ENCODE results near the gene GABBR2. TPM values are rescaled to one million over a fixed set of nuclear protein-coding genes. Genes with fewer than 3 reads are reported as not detected.

The GABBR2 gene
- total and polyA plus RNA-seq, 2 experiments from 2014 or later = 0.89 to 1.3 TPM

DNA sequence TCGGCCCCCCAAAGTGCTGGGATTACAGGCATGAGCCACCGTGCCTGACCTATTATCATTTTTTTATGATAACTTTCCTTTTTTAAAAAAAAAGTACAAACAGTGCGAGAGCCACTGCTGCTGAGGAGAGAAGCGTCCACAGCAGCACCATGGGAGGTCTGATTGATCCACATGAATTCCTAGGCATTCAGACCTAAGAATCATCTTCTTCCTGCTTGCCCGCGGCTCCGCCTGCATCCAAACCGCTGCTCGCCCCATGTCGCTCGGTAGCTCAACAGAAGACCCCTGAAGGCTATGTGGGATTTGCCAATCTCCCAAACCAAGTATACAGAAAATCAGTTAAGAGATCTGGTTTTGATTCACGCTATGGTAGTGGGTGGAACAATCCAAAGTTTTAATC is 102.0 kb downstream of the GABBR2 start:
- Histone ChIP-seq H3K79me2 (replicated peaks; ENCODE audit: insufficient read depth) (no peaks in the 10 kb centered on the region), H2AFZ (no peak overlapping the region), H4K20me1 (replicated peaks; ENCODE audit: insufficient read depth) (no peaks in the 10 kb centered on the region), H3K36me3 (ENCODE audit: insufficient read depth) (no peaks in the 10 kb centered on the region), H3K4me1 (ENCODE audit: insufficient read depth) (no peaks in the 10 kb centered on the region), H3K27ac (ENCODE audit: low read depth) (no peak overlapping the region), H3K4me3 (no peak overlapping the region), H3K4me2 (no peak overlapping the region), H3K9me2 (ENCODE audit: insufficient read depth) (peaks cover 6% of the 10 kb centered on the region; the same call in 1 of the 2 replicates), H3K27me3 (ENCODE audit: insufficient read depth) (no peaks in the 10 kb centered on the region), H3F3A (replicated peaks; ENCODE audit: low read depth) (no peaks in the 10 kb centered on the region)
- Mint-ChIP-seq H3K27me3 (ENCODE audit: insufficient read depth, low read depth, poor library complexity) (peaks cover 5% of the 10 kb centered on the region), H3K27ac (no peak overlapping the region), H3K4me3 (no peak overlapping the region), H3K36me3 (ENCODE audit: low read depth) (no peaks in the 10 kb centered on the region), H3K9me3 (no peaks in the 10 kb centered on the region), H3K4me1 (peaks cover 9% of the 10 kb centered on the region; the same call in 2 of the 3 replicates)
- DNase-seq (ENCODE audit: low spot score) (no peak), ATAC-seq (no peak)
- TF ChIP-seq STAT1 (IDR thresholded peaks at IDR 0.05; ENCODE audit: unreplicated experiment) = no peak
- TF ChIP-seq EZH2 (IDR thresholded peaks at IDR 0.05; ENCODE audit: low read depth, unreplicated experiment) = no peak
- no peak for TF ChIP-seq ZNF114 (CRISPR knock-in tag; IDR thresholded peaks at IDR 0.05)
- TF ChIP-seq, protein P1, sequence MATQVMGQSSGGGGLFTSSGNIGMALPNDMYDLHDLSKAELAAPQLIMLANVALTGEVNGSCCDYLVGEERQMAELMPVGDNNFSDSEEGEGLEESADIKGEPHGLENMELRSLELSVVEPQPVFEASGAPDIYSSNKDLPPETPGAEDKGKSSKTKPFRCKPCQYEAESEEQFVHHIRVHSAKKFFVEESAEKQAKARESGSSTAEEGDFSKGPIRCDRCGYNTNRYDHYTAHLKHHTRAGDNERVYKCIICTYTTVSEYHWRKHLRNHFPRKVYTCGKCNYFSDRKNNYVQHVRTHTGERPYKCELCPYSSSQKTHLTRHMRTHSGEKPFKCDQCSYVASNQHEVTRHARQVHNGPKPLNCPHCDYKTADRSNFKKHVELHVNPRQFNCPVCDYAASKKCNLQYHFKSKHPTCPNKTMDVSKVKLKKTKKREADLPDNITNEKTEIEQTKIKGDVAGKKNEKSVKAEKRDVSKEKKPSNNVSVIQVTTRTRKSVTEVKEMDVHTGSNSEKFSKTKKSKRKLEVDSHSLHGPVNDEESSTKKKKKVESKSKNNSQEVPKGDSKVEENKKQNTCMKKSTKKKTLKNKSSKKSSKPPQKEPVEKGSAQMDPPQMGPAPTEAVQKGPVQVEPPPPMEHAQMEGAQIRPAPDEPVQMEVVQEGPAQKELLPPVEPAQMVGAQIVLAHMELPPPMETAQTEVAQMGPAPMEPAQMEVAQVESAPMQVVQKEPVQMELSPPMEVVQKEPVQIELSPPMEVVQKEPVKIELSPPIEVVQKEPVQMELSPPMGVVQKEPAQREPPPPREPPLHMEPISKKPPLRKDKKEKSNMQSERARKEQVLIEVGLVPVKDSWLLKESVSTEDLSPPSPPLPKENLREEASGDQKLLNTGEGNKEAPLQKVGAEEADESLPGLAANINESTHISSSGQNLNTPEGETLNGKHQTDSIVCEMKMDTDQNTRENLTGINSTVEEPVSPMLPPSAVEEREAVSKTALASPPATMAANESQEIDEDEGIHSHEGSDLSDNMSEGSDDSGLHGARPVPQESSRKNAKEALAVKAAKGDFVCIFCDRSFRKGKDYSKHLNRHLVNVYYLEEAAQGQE (IDR thresholded peaks at IDR 0.05; ENCODE audit: unreplicated experiment) = no peak
- TF ChIP-seq EZH2phosphoT487 (IDR thresholded peaks at IDR 0.05; ENCODE audit: unreplicated experiment) = no peak
- no peak for TF ChIP-seq POLR2AphosphoS5 (IDR thresholded peaks at IDR 0.05; ENCODE audit: low read depth)
- TF ChIP-seq, protein P2, sequence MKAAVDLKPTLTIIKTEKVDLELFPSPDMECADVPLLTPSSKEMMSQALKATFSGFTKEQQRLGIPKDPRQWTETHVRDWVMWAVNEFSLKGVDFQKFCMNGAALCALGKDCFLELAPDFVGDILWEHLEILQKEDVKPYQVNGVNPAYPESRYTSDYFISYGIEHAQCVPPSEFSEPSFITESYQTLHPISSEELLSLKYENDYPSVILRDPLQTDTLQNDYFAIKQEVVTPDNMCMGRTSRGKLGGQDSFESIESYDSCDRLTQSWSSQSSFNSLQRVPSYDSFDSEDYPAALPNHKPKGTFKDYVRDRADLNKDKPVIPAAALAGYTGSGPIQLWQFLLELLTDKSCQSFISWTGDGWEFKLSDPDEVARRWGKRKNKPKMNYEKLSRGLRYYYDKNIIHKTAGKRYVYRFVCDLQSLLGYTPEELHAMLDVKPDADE (IDR thresholded peaks at IDR 0.05) = no peak
- TF ChIP-seq ZNF331 (CRISPR knock-in tag; IDR thresholded peaks at IDR 0.05; ENCODE audit: low read depth) = no peak
- no peak for TF ChIP-seq NANOG (IDR thresholded peaks at IDR 0.05; ENCODE audit: borderline replicate concordance)
- TF ChIP-seq JUNB (IDR thresholded peaks at IDR 0.05; ENCODE audit: unreplicated experiment) = no peak
- TF ChIP-seq, protein P3, sequence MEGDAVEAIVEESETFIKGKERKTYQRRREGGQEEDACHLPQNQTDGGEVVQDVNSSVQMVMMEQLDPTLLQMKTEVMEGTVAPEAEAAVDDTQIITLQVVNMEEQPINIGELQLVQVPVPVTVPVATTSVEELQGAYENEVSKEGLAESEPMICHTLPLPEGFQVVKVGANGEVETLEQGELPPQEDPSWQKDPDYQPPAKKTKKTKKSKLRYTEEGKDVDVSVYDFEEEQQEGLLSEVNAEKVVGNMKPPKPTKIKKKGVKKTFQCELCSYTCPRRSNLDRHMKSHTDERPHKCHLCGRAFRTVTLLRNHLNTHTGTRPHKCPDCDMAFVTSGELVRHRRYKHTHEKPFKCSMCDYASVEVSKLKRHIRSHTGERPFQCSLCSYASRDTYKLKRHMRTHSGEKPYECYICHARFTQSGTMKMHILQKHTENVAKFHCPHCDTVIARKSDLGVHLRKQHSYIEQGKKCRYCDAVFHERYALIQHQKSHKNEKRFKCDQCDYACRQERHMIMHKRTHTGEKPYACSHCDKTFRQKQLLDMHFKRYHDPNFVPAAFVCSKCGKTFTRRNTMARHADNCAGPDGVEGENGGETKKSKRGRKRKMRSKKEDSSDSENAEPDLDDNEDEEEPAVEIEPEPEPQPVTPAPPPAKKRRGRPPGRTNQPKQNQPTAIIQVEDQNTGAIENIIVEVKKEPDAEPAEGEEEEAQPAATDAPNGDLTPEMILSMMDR (conservative IDR thresholded peaks at IDR 0.05; ENCODE audit: low read depth in 2 of 2) = no peak
- no peak for TF ChIP-seq CREB1 (CRISPR knock-in tag; IDR thresholded peaks at IDR 0.05; ENCODE audit: low read depth)
- TF ChIP-seq, protein P4, sequence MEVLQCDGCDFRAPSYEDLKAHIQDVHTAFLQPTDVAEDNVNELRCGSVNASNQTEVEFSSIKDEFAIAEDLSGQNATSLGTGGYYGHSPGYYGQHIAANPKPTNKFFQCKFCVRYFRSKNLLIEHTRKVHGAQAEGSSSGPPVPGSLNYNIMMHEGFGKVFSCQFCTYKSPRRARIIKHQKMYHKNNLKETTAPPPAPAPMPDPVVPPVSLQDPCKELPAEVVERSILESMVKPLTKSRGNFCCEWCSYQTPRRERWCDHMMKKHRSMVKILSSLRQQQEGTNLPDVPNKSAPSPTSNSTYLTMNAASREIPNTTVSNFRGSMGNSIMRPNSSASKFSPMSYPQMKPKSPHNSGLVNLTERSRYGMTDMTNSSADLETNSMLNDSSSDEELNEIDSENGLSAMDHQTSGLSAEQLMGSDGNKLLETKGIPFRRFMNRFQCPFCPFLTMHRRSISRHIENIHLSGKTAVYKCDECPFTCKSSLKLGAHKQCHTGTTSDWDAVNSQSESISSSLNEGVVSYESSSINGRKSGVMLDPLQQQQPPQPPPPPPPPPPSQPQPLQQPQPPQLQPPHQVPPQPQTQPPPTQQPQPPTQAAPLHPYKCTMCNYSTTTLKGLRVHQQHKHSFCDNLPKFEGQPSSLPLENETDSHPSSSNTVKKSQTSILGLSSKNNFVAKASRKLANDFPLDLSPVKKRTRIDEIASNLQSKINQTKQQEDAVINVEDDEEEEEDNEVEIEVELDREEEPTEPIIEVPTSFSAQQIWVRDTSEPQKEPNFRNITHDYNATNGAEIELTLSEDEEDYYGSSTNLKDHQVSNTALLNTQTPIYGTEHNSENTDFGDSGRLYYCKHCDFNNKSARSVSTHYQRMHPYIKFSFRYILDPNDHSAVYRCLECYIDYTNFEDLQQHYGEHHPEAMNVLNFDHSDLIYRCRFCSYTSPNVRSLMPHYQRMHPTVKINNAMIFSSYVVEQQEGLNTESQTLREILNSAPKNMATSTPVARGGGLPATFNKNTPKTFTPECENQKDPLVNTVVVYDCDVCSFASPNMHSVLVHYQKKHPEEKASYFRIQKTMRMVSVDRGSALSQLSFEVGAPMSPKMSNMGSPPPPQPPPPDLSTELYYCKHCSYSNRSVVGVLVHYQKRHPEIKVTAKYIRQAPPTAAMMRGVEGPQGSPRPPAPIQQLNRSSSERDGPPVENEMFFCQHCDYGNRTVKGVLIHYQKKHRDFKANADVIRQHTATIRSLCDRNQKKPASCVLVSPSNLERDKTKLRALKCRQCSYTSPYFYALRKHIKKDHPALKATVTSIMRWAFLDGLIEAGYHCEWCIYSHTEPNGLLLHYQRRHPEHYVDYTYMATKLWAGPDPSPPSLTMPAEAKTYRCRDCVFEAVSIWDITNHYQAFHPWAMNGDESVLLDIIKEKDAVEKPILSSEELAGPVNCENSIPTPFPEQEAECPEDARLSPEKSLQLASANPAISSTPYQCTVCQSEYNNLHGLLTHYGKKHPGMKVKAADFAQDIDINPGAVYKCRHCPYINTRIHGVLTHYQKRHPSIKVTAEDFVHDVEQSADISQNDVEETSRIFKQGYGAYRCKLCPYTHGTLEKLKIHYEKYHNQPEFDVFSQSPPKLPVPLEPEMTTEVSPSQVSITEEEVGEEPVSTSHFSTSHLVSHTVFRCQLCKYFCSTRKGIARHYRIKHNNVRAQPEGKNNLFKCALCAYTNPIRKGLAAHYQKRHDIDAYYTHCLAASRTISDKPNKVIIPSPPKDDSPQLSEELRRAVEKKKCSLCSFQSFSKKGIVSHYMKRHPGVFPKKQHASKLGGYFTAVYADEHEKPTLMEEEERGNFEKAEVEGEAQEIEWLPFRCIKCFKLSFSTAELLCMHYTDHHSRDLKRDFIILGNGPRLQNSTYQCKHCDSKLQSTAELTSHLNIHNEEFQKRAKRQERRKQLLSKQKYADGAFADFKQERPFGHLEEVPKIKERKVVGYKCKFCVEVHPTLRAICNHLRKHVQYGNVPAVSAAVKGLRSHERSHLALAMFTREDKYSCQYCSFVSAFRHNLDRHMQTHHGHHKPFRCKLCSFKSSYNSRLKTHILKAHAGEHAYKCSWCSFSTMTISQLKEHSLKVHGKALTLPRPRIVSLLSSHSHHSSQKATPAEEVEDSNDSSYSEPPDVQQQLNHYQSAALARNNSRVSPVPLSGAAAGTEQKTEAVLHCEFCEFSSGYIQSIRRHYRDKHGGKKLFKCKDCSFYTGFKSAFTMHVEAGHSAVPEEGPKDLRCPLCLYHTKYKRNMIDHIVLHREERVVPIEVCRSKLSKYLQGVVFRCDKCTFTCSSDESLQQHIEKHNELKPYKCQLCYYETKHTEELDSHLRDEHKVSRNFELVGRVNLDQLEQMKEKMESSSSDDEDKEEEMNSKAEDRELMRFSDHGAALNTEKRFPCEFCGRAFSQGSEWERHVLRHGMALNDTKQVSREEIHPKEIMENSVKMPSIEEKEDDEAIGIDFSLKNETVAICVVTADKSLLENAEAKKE (CRISPR knock-in tag; IDR thresholded peaks at IDR 0.05) = no peak

Data from GM23338 (cell line).